GM12865 (cell line): ENCODE measurements around the gene LRP8.
A peak's percentile ranks its signal among the peaks of the same experiment; 100 is the strongest.

Experiments
- DNase-seq: peaks from one replicate; pipeline ENCODE4 v3.0.0; 2010; ENCODE audit warnings: low read depth
- H3K4me3 ChIP-seq: 2 replicates; pipeline ENCODE4 v1.5.1; 2011; ENCODE audit warnings: mild to moderate bottlenecking, low read depth, low read length, control low read depth
- CTCF ChIP-seq: IDR thresholded peaks from 2 replicates; pipeline ENCODE4 v1.5.1; 2011; ENCODE audit warnings: low read length, control low read depth, low read depth, inconsistent platforms; ENCODE audit not compliant: insufficient read depth; ENCODE audit errors: missing control alignments

Gene LRP8

DNA sequence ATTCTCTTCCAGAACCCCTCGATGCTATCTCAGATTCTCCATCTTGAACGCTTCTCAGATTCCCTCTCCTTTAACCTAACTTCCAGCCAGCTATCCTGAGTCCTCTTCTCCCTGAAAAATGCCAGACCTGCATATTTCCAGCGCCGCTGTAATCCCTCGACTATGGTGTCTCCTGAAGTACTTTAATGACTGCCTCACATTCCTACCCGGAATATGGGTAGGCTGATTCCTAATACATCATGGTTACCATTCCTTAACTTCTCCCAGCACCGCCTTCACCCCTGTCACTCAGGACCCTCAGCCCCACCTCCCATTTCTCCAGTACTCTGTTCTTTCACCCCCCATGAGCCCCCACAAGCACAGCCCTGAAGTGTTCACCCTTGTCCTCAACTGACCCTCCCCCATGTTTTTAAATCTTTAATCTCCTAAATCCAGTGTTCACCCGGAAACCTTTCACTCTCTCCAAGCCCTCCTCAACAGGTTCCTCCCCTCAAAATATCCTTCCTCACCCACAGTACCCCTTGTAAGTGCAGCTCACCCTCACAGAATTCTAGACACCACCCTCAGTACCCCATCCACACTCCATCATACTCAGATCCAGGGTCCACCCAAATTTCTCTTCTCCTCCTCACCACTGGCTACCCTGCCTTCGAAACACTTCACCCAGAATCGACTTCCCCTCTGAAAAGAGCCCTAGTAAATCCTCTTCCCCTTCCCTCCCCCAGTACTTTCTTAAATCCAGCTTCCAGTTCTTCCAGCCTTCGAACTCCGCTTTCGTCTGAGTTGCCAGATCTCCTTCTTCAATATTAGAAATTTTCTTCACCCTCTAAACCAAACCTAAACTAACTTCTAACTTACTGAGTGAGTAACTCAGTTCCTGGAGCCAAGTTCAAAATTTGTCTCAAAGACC, 130.3 kb downstream of the LRP8 start:
- no peak for TF ChIP-seq CTCF
- no peak for DNase-seq
- peak overlapping the region; percentile 79 for H3K4me3 ChIP-seq

DNA sequence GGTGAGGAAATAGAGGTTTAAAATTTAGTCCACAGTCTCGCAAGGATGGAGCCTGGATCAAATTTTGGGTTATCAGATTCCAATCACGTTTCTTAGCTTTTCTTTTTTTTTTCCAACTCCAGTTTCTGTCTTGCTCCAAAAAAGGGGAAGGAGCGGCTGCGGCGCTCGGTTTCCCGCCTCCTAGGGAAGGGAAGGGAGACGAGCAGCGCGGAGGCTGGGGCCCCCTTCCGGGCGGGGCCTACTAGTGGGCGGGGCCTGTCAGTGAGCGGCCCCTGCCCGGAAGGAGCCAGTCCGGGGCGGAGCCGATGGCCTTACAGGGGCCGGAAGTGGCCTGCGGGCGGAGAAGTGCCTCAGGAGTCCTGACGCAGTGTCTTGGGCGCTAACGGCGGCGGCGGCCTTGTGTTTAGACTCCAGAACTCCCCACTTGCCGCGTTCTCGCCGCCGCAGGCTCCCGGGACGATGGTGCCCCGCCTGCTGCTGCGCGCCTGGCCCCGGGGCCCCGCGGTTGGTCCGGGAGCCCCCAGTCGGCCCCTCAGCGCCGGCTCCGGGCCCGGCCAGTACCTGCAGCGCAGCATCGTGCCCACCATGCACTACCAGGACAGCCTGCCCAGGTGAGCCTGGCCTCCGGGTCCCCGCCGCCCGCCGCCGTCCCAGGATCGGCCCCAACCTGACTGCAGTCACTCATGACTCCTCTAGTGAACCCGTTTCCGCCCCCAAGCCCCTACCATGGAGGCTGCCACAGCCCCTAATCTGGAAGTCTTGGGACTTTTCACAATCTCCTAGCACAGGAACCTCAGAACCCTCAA, 131.2 kb downstream of the LRP8 start, which contains the start of gene CPT2:
Gene CPT2, plus strand, starts transcription at position 340 of the 806 bp plus-strand sequence. Its CDS starts 120 bp downstream, at position 460.
- no peak for TF ChIP-seq CTCF
- DNase-seq = peak; percentile 95
- peak within 1 kb of the TSS; percentile 79 for H3K4me3 ChIP-seq

GRCh38 chr1:53196017-53196484, 131.8 kb downstream of the LRP8 start:
- no peak for TF ChIP-seq CTCF
- peak overlapping the region; percentile 79 for H3K4me3 ChIP-seq
- DNase-seq = no peak

- no peak for TF ChIP-seq CTCF
- no peak overlapping the region for H3K4me3 ChIP-seq
- no peak for DNase-seq
These were observed 132.4 kb downstream of the LRP8 start for GRCh38 chr1:53195246-53196016.
